Measurements from ENCODE around the gene CHMP1A.

DNA sequence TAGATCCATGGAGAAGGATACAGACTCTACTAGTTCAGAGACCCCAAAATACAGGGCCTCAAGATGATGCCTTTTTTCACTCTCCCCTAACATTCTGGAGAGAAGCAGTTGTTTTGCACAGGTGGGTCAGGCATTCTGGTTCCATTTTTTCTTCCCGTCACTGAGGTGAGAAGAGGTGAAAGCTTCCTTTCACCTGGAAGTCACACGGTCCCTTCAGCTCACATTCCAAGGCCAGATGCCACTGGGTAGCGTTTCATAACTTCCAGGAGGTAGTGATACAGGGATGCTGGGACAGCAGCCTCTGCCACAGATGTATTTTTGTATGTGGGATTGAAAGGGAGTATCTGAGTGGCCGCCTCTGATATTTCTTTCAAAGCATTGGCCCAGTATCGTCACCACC is 30.9 kb upstream of the CHMP1A start:
- TF ChIP-seq EZH2phosphoT487 (IDR thresholded peaks at IDR 0.05; ENCODE audit: insufficient read depth, low read depth), result no peak
- TF ChIP-seq EZH2 (IDR thresholded peaks at IDR 0.05; ENCODE audit: insufficient read depth, poor library complexity, severe bottlenecking), result no peak
